Stimulated activated effector memory CD8-positive, alpha-beta T cell treated with anti-CD3 and anti-CD28 coated beads, Interleukin-12 subunit alpha, Interleukin-12 subunit beta, amount 100 ng/mL, for 72 hours (primary cell): Measurements from ENCODE around the gene NBEAL2.

Source experiments
- ATAC-seq: fragments of 150-1000 bp; cut with Tn5 transposase; 2 replicates; pipeline ENCODE4 v1.10.0; 2021
- DNase-seq, 2 donors: peaks; one replicate each; pipeline ENCODE4 v3.0.0; 2021 to 2022; ENCODE audit warnings: low spot score in 2 of 2
- H3K27ac Mint-ChIP-seq: one replicate; pipeline ENCODE4 v1.8.0; 2022; ENCODE audit warnings: mild to moderate bottlenecking, mixed read lengths
- H3K36me3 Mint-ChIP-seq: one replicate; pipeline ENCODE4 v1.8.0; 2022; ENCODE audit warnings: mild to moderate bottlenecking, mixed read lengths
- H3K4me1 Mint-ChIP-seq: one replicate; pipeline ENCODE4 v1.8.0; 2022; ENCODE audit warnings: mixed read lengths
- H3K4me3 Mint-ChIP-seq: one replicate; pipeline ENCODE4 v1.8.0; 2022; ENCODE audit warnings: mild to moderate bottlenecking, mixed read lengths
- H3K9me3 Mint-ChIP-seq: one replicate; pipeline ENCODE4 v1.8.0; 2022; ENCODE audit warnings: mixed read lengths

NBEAL2 gene

GRCh38 chr3:47004369-47005211 lies 25.1 kb downstream of the NBEAL2 start:
- ATAC-seq, result no peak
- no peak for DNase-seq
- Mint-ChIP-seq H3K9me3 (no peaks in the 10 kb centered on the region), H3K36me3 (peaks cover 80% of the 10 kb centered on the region), H3K27ac (peak overlapping the region; percentile 84), H3K4me3 (no peak overlapping the region), H3K4me1 (peaks cover 15% of the 10 kb centered on the region)

- Mint-ChIP-seq H3K9me3 (no peaks in the 10 kb centered on the region), H3K4me1 (peaks cover 14% of the 10 kb centered on the region), H3K4me3 (no peak overlapping the region), H3K36me3 (peaks cover 80% of the 10 kb centered on the region), H3K27ac (peak overlapping the region; percentile 84)
- no peak for ATAC-seq
- no peak for DNase-seq
Observed at GRCh38 chr3:47005212-47006144, 26.0 kb downstream of the NBEAL2 start.

- H3K27ac Mint-ChIP-seq, result peak overlapping the region; percentile 84
- ATAC-seq (no peak), DNase-seq (no peak)
- peaks cover 78% of the 10 kb centered on the region for H3K36me3 Mint-ChIP-seq
- H3K4me1 Mint-ChIP-seq, result peaks cover 14% of the 10 kb centered on the region
- H3K4me3 Mint-ChIP-seq, result no peak overlapping the region
- no peaks in the 10 kb centered on the region for H3K9me3 Mint-ChIP-seq
Observed at GRCh38 chr3:47006145-47006651, 26.7 kb downstream of the NBEAL2 start.

GRCh38 chr3:47007001-47007400 lies 27.5 kb downstream of the NBEAL2 start:
- Mint-ChIP-seq H3K4me3 (no peak overlapping the region), H3K4me1 (peaks cover 21% of the 10 kb centered on the region), H3K27ac (peak overlapping the region; percentile 50), H3K9me3 (no peaks in the 10 kb centered on the region), H3K36me3 (peaks cover 79% of the 10 kb centered on the region)
- no peak for DNase-seq
- ATAC-seq, result no peak

GRCh38 chr3:47007482-47008233 lies 28.2 kb downstream of the NBEAL2 start:
- DNase-seq (no peak), ATAC-seq (no peak)
- Mint-ChIP-seq H3K27ac (peak overlapping the region; percentile 50), H3K36me3 (peaks cover 73% of the 10 kb centered on the region), H3K4me3 (no peak overlapping the region), H3K4me1 (peaks cover 21% of the 10 kb centered on the region), H3K9me3 (no peaks in the 10 kb centered on the region)

- ATAC-seq (no peak), DNase-seq (no peak)
- H3K9me3 Mint-ChIP-seq, result no peaks in the 10 kb centered on the region
- peaks cover 66% of the 10 kb centered on the region for H3K36me3 Mint-ChIP-seq
- peaks cover 21% of the 10 kb centered on the region for H3K4me1 Mint-ChIP-seq
- H3K4me3 Mint-ChIP-seq, result no peak overlapping the region
- no peak overlapping the region for H3K27ac Mint-ChIP-seq
Observed at GRCh38 chr3:47008234-47008796, 28.8 kb downstream of the NBEAL2 start.

- ATAC-seq, result no peak
- no peaks in the 10 kb centered on the region for H3K9me3 Mint-ChIP-seq
- H3K36me3 Mint-ChIP-seq, result peaks cover 61% of the 10 kb centered on the region
- H3K27ac Mint-ChIP-seq, result no peak overlapping the region
- H3K4me1 Mint-ChIP-seq, result peaks cover 21% of the 10 kb centered on the region
- H3K4me3 Mint-ChIP-seq, result no peak overlapping the region
- no peak for DNase-seq
Observed at GRCh38 chr3:47008851-47009224, 29.4 kb downstream of the NBEAL2 start.

- Mint-ChIP-seq H3K36me3 (peaks cover 55% of the 10 kb centered on the region), H3K4me3 (peak overlapping the region; percentile 59), H3K27ac (peak overlapping the region; percentile 68), H3K9me3 (no peaks in the 10 kb centered on the region), H3K4me1 (peaks cover 21% of the 10 kb centered on the region)
- DNase-seq (peak; percentile 62 to 71), ATAC-seq (peak; percentile 93)
Observed at GRCh38 chr3:47009225-47010110, 30.0 kb downstream of the NBEAL2 start.

GRCh38 chr3:47010111-47010712 lies 30.7 kb downstream of the NBEAL2 start:
- DNase-seq (no peak), ATAC-seq (no peak)
- peak overlapping the region; percentile 68 for H3K27ac Mint-ChIP-seq
- peaks cover 21% of the 10 kb centered on the region for H3K4me1 Mint-ChIP-seq
- peak overlapping the region; percentile 59 for H3K4me3 Mint-ChIP-seq
- H3K36me3 Mint-ChIP-seq, result peaks cover 53% of the 10 kb centered on the region
- H3K9me3 Mint-ChIP-seq, result no peaks in the 10 kb centered on the region

GRCh38 chr3:47010910-47011309 lies 31.4 kb downstream of the NBEAL2 start:
- peaks cover 21% of the 10 kb centered on the region for H3K4me1 Mint-ChIP-seq
- H3K36me3 Mint-ChIP-seq, result peaks cover 48% of the 10 kb centered on the region
- peak overlapping the region; percentile 59 for H3K4me3 Mint-ChIP-seq
- DNase-seq (no peak), ATAC-seq (no peak)
- H3K9me3 Mint-ChIP-seq, result no peaks in the 10 kb centered on the region
- peak overlapping the region; percentile 68 for H3K27ac Mint-ChIP-seq

GRCh38 chr3:47011371-47011770 lies 31.9 kb downstream of the NBEAL2 start:
- H3K27ac Mint-ChIP-seq, result peak overlapping the region; percentile 68
- H3K4me1 Mint-ChIP-seq, result peaks cover 24% of the 10 kb centered on the region
- ATAC-seq, result no peak
- no peaks in the 10 kb centered on the region for H3K9me3 Mint-ChIP-seq
- H3K36me3 Mint-ChIP-seq, result peaks cover 47% of the 10 kb centered on the region
- no peak overlapping the region for H3K4me3 Mint-ChIP-seq
- no peak for DNase-seq

GRCh38 chr3:47012342-47013230 lies 33.1 kb downstream of the NBEAL2 start:
- no peaks in the 10 kb centered on the region for H3K9me3 Mint-ChIP-seq
- peaks cover 50% of the 10 kb centered on the region for H3K36me3 Mint-ChIP-seq
- no peak overlapping the region for H3K4me3 Mint-ChIP-seq
- no peak for DNase-seq
- no peak for ATAC-seq
- H3K27ac Mint-ChIP-seq, result peak overlapping the region; percentile 68
- peaks cover 36% of the 10 kb centered on the region for H3K4me1 Mint-ChIP-seq

- peak overlapping the region; percentile 68 for H3K27ac Mint-ChIP-seq
- H3K4me1 Mint-ChIP-seq, result peaks cover 43% of the 10 kb centered on the region
Observed at GRCh38 chr3:47013231-47013630, 33.8 kb downstream of the NBEAL2 start.

More at GRCh38 chr3:47013231-47013630, 33.8 kb downstream of the NBEAL2 start:
- no peak for DNase-seq
- H3K4me3 Mint-ChIP-seq, result no peak overlapping the region
- H3K36me3 Mint-ChIP-seq, result peaks cover 47% of the 10 kb centered on the region
- ATAC-seq, result no peak
- H3K9me3 Mint-ChIP-seq, result no peaks in the 10 kb centered on the region
